ENCODE measurements around the gene HCAR2.
"Not testable (repeated sequence)": the region's sequence is repeated elsewhere in the genome, so short reads cannot be mapped to it uniquely, and the experiment has no call there.

Gene HCAR2

GRCh38 chr12:122701481-122701880, 1.7 kb downstream of the HCAR2 start:
- CTCF ChIA-PET; POLR2A ChIA-PET; DNase-seq (ENCODE audit: extremely low spot score): not testable (repeated sequence)

DNA sequence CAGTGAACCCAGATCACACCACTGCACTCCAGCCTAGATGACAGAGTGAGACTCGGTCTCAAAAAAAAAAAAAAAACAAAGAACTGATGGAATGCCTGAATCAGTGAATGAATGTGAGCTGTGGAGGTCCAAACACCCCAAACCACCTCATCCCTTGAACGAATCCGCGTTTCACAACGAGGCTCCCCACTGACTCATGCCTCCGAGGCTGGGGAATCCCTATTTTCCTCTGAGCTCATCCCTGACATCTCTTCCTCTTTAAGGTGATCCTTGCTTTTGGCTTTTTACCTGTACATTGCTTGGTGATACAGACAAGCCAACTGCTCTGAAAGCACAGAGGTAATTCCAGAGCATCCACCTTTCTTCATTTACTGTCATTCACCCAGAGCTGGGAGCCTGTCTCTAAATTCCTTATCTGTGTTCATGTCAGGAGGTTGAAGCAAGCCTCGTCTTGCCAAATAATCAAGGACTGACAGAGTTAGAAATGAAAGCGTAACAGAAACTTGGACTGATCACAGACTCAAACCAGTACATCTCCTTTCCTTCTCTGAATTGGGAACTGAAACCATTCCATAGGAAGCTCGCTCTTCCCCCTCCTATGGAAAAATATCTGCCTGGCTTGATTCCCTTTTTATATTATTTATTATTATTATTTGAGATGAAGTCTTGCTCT, 3.0 kb downstream of the HCAR2 start:
- CTCF ChIA-PET; DNase-seq (ENCODE audit: extremely low spot score); POLR2A ChIA-PET: not testable (repeated sequence)

GRCh38 chr12:122696922-122697321, 6.2 kb downstream of the HCAR2 start:
- CTCF ChIA-PET; POLR2A ChIA-PET; DNase-seq (ENCODE audit: extremely low spot score): not testable (repeated sequence)

- CTCF ChIA-PET, result interaction anchor here (0.6 kb wide), 1 partner anchor 102 kb away, joined by 3 read pairs; no protein-coding TSS in a partner anchor
- no peak for DNase-seq (ENCODE audit: extremely low spot score)
- POLR2A ChIA-PET, result no interaction called here
- TF ChIP-seq SUZ12 (IDR thresholded peaks at IDR 0.05) (no peak), NFRKB (IDR thresholded peaks at IDR 0.05) (no peak), HDGF (IDR thresholded peaks at IDR 0.05; ENCODE audit: borderline replicate concordance) (no peak), BHLHE40 (IDR thresholded peaks at IDR 0.05; ENCODE audit: borderline replicate concordance) (no peak), CTBP1 (IDR thresholded peaks at IDR 0.05; ENCODE audit: borderline replicate concordance) (no peak), TARDBP (IDR thresholded peaks at IDR 0.05) (no peak), ARNT (IDR thresholded peaks at IDR 0.05) (no peak), FOXK2 (IDR thresholded peaks at IDR 0.05) (no peak), PKNOX1 (IDR thresholded peaks at IDR 0.05) (no peak), ELF4 (IDR thresholded peaks at IDR 0.05) (no peak), LEF1 (IDR thresholded peaks at IDR 0.05; ENCODE audit: borderline replicate concordance) (no peak), SP1 (IDR thresholded peaks at IDR 0.05) (no peak), FOXM1 (IDR thresholded peaks at IDR 0.05; ENCODE audit: borderline replicate concordance) (no peak), L3MBTL2 (conservative IDR thresholded peaks at IDR 0.05) (no peak), ZNF384 (IDR thresholded peaks at IDR 0.05) (no peak), FOXA1 (IDR thresholded peaks at IDR 0.05) (no peak)
These were observed 11.6 kb downstream of the HCAR2 start for GRCh38 chr12:122691566-122691965.

DNA sequence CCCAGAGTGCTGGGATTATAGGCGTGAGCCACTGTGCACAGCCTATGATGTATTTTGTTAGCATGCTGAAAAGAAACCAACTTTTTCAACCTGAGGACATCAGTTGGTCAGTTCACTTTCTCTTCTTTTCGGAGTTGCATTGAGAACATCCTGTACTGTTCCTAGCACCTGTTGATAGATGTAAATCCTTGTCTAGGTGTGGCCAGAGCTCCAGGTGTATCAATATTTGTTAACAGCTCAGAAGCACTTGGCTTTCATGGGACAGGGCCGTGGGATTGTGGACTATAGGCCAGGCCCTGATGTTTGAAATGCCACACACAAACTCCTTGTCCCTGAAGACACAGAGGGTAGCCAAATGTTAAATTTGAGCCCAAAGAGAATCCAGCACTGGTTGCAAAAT, 14.9 kb downstream of the HCAR2 start:
- ChIA-PET POLR2A (no interaction called here), CTCF (no interaction called here)
- TF ChIP-seq FOXK2 (IDR thresholded peaks at IDR 0.05) (no peak), LEF1 (IDR thresholded peaks at IDR 0.05; ENCODE audit: borderline replicate concordance) (no peak), PKNOX1 (IDR thresholded peaks at IDR 0.05) (no peak), L3MBTL2 (conservative IDR thresholded peaks at IDR 0.05) (no peak), CTBP1 (IDR thresholded peaks at IDR 0.05; ENCODE audit: borderline replicate concordance) (no peak), SP1 (IDR thresholded peaks at IDR 0.05) (no peak), TARDBP (IDR thresholded peaks at IDR 0.05) (no peak), FOXM1 (IDR thresholded peaks at IDR 0.05; ENCODE audit: borderline replicate concordance) (no peak)
- no peak for DNase-seq (ENCODE audit: extremely low spot score)

DNA sequence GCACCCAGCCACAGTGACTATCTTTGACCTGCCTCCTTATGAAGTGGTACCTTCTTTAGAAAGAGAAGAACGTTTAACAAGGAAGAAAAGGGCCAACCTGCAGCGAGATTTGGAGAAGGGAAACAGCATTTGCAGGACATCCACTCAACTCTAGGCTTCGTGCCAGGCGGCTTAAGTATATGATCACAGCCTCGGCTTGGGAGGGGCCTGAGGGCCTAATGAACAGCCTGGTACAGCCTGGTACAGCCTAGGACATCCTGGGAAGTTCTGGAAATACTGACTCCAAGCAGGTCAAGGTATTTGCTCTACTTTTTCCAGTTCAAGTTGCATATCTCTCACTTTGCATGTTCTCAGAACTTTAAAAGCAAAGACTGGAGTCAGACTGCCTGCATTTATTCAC, 16.1 kb downstream of the HCAR2 start:
- DNase-seq (ENCODE audit: extremely low spot score), result no peak
- POLR2A ChIA-PET, result no interaction called here
- TF ChIP-seq HDGF (IDR thresholded peaks at IDR 0.05; ENCODE audit: borderline replicate concordance) (no peak), BHLHE40 (IDR thresholded peaks at IDR 0.05; ENCODE audit: borderline replicate concordance) (no peak), SUZ12 (IDR thresholded peaks at IDR 0.05) (no peak), TARDBP (IDR thresholded peaks at IDR 0.05) (no peak), FOXK2 (IDR thresholded peaks at IDR 0.05) (no peak), NFRKB (IDR thresholded peaks at IDR 0.05) (no peak), PKNOX1 (IDR thresholded peaks at IDR 0.05) (no peak), FOXM1 (IDR thresholded peaks at IDR 0.05; ENCODE audit: borderline replicate concordance) (no peak), FOXA1 (IDR thresholded peaks at IDR 0.05) (no peak), CTBP1 (IDR thresholded peaks at IDR 0.05; ENCODE audit: borderline replicate concordance) (no peak), ZNF384 (IDR thresholded peaks at IDR 0.05) (no peak), ELF4 (IDR thresholded peaks at IDR 0.05) (no peak), L3MBTL2 (conservative IDR thresholded peaks at IDR 0.05) (no peak), SP1 (IDR thresholded peaks at IDR 0.05) (no peak)
- CTCF ChIA-PET, result no interaction called here

GRCh38 chr12:122686538-122686937, 16.6 kb downstream of the HCAR2 start:
- CTCF ChIA-PET, result no interaction called here
- TF ChIP-seq SUZ12 (IDR thresholded peaks at IDR 0.05), result no peak
- TF ChIP-seq ELF4 (IDR thresholded peaks at IDR 0.05), result no peak
- no peak for TF ChIP-seq ARNT (IDR thresholded peaks at IDR 0.05)
- TF ChIP-seq PKNOX1 (IDR thresholded peaks at IDR 0.05), result no peak
- TF ChIP-seq HDGF (IDR thresholded peaks at IDR 0.05; ENCODE audit: borderline replicate concordance), result no peak
- no peak for TF ChIP-seq FOXK2 (IDR thresholded peaks at IDR 0.05)
- TF ChIP-seq NFRKB (IDR thresholded peaks at IDR 0.05), result no peak
- no peak for TF ChIP-seq CTBP1 (IDR thresholded peaks at IDR 0.05; ENCODE audit: borderline replicate concordance)
- TF ChIP-seq BHLHE40 (IDR thresholded peaks at IDR 0.05; ENCODE audit: borderline replicate concordance), result no peak
- no peak for TF ChIP-seq TARDBP (IDR thresholded peaks at IDR 0.05)
- no peak for DNase-seq (ENCODE audit: extremely low spot score)
- POLR2A ChIA-PET, result no interaction called here

Data from HEK293T (cell line).